ENCODE results near the gene GPAM.
"Not testable (repeated sequence)": the region's sequence is repeated elsewhere in the genome, so short reads cannot be mapped to it uniquely, and the experiment has no call there.

Gene GPAM

GRCh38 chr10:112132435-112132834 is 51.1 kb downstream of the GPAM start:
- ATAC-seq (no peak), DNase-seq (no peak)

- DNase-seq (no peak), ATAC-seq (no peak)
These were observed 51.6 kb downstream of the GPAM start for GRCh38 chr10:112131996-112132395.

- ATAC-seq (no peak), DNase-seq (no peak)
These were observed 52.2 kb downstream of the GPAM start for GRCh38 chr10:112131346-112131745.

GRCh38 chr10:112126901-112127300 is 56.7 kb downstream of the GPAM start:
- no peak for ATAC-seq
- DNase-seq, result no peak

- ATAC-seq (no peak), DNase-seq (no peak)
These were observed 57.4 kb downstream of the GPAM start for GRCh38 chr10:112126172-112126571.

GRCh38 chr10:112124866-112125265 is 58.7 kb downstream of the GPAM start:
- DNase-seq (no peak), ATAC-seq (no peak)

GRCh38 chr10:112122827-112123226 is 60.7 kb downstream of the GPAM start:
- ATAC-seq (no peak), DNase-seq (no peak)

GRCh38 chr10:112120491-112120890 is 63.1 kb downstream of the GPAM start:
- ATAC-seq (no peak), DNase-seq (no peak)

GRCh38 chr10:112115781-112116385 is 67.7 kb downstream of the GPAM start:
- DNase-seq, result peak; percentile 53

GRCh38 chr10:112109779-112110178 is 73.8 kb downstream of the GPAM start:
- ATAC-seq, DNase-seq: not testable (repeated sequence)

More at GRCh38 chr10:112115781-112116385, 67.7 kb downstream of the GPAM start:
- ATAC-seq, result peak; percentile 49

Measured in stimulated activated naive CD8-positive, alpha-beta T cell treated with anti-CD3 and anti-CD28 coated beads, Interleukin-15, Interleukin-2, amounts not matched to agents 100 U/mL and 50 U/mL, for 24 hours (primary cell).